ENCODE results near the gene RRAD. TPM values are rescaled to one million over a fixed set of nuclear protein-coding genes. Genes with fewer than 3 reads are reported as not detected.

RRAD gene
- total and polyA plus RNA-seq, 2 of the 4 experiments (the other 2 are of a cell fraction): 1.3 to 2.1 TPM

GRCh38 chr16:66961065-66961744 lies 35.9 kb upstream of the RRAD start, which contains the start of gene CES3 (continued):
- TF ChIP-seq ELK1 (IDR thresholded peaks at IDR 0.05; ENCODE audit: borderline replicate concordance, low read depth, low read length): no peak

GRCh38 chr16:66960270-66960669 lies 34.9 kb upstream of the RRAD start:
- ChIA-PET POLR2A (ENCODE audit: unreplicated experiment) (no interaction called here), CTCF (interaction anchor here (1.0 to 1.5 kb wide), 5 partner anchors 10 to 195 kb away, joined by 3 to 4 read pairs (median 4); no protein-coding TSS in a partner anchor)
- H3K14ac ChIP-seq (replicated peaks; ENCODE audit: low read depth, low read length): no peak overlapping the region
- intact Hi-C loops (cut with micrococcal nuclease) (no loop called here), dilution Hi-C loops (cut with HindIII; ENCODE audit: low sequenced_read_pairs, unreplicated experiment) (no loop called here), in situ Hi-C loops (cut with MboI; ENCODE audit: low sequenced_read_pairs) (loop anchor here (5.0 to 10.0 kb wide), 2 partner anchors 197 to 495 kb away; partner anchors contain the start of genes FBXL8 and TRADD)
- no peaks in the 10 kb centered on the region for H3K4me1 ChIP-seq (ENCODE audit: control insufficient read depth, insufficient read depth, low read length)
- H3K56ac ChIP-seq (ENCODE audit: extremely low read depth, insufficient read depth, low read length): no peak overlapping the region
- no peak overlapping the region for H3K4me3 ChIP-seq (ENCODE audit: insufficient read depth, low read depth, low read length)
- no peak overlapping the region for H2AK5ac ChIP-seq (ENCODE audit: low read depth, low read length)
- no peak overlapping the region for H3K27ac ChIP-seq (ENCODE audit: insufficient read depth, low read length)
- H3K27me3 ChIP-seq (ENCODE audit: control insufficient read depth, insufficient read depth, low read length): peaks cover 28% of the 10 kb centered on the region
- no peak overlapping the region for H3K9ac ChIP-seq (ENCODE audit: low read depth, low read length)
- no peak overlapping the region for H2BK120ac ChIP-seq (ENCODE audit: low read depth, low read length)
- H3K4me2 ChIP-seq (ENCODE audit: low read depth, low read length): no peak overlapping the region
- no peaks in the 10 kb centered on the region for H3K79me1 ChIP-seq (ENCODE audit: low read depth in 1 of 2, low read length in 2 of 2)
- DNase-seq: no peak
- H2AFZ ChIP-seq (replicated peaks; ENCODE audit: low read length, poor library complexity): no peak overlapping the region
- no peaks in the 10 kb centered on the region for H3K9me3 ChIP-seq (ENCODE audit: control insufficient read depth, insufficient read depth, low read length)
- BruUV-seq (replicated peaks): no TSS peak
- H2BK5ac ChIP-seq (ENCODE audit: low read depth, low read length, poor library complexity, severe bottlenecking): no peak overlapping the region
- WGBS, 2 experiments (ENCODE audit: extremely low coverage in 2 of 2, insufficient read length in 1 of 2): 100% methylated on average over 1 of the region's 1 CpG; no CpG with 5 or more reads in 1 of the 2 experiments
- H2AK9ac ChIP-seq (replicated peaks; ENCODE audit: low read depth, low read length, poor library complexity): no peak overlapping the region
- peaks cover 3% of the 10 kb centered on the region; the same call in 1 of the 2 replicates for H3K9me1 ChIP-seq (ENCODE audit: insufficient read depth, low read length)
- H4K8ac ChIP-seq (ENCODE audit: low read depth in 2 of 2, low read length in 2 of 2): no peak overlapping the region
- no peak overlapping the region for H3K18ac ChIP-seq (ENCODE audit: low read depth, low read length)
- no peak overlapping the region for H3K4ac ChIP-seq (ENCODE audit: low read depth, low read length)
- H3K36me3 ChIP-seq (ENCODE audit: control insufficient read depth, insufficient read depth, low read length): no peaks in the 10 kb centered on the region
- no peaks in the 10 kb centered on the region for H4K20me1 ChIP-seq (ENCODE audit: insufficient read depth, low read length)
- no peak overlapping the region for H4K5ac ChIP-seq (ENCODE audit: low read depth, low read length)
- H2BK20ac ChIP-seq (ENCODE audit: low read depth, low read length): no peak overlapping the region
- H2BK15ac ChIP-seq (ENCODE audit: low read depth, low read length): no peak overlapping the region
- no peak overlapping the region for H3K23ac ChIP-seq (ENCODE audit: low read depth, low read length)
- H4K91ac ChIP-seq (ENCODE audit: insufficient read depth, low read depth, low read length): no peak overlapping the region
- ATAC-seq (ENCODE audit: low read depth): no peak
- TF ChIP-seq CHD1 (IDR thresholded peaks at IDR 0.05; ENCODE audit: low read depth, low read length) (no peak), RAD21 (IDR thresholded peaks at IDR 0.05; ENCODE audit: low read length) (no peak), RFX5 (IDR thresholded peaks at IDR 0.05; ENCODE audit: low read depth, low read length) (no peak), MXI1 (IDR thresholded peaks at IDR 0.05; ENCODE audit: borderline replicate concordance, low read depth, low read length) (no peak), USF2 (IDR thresholded peaks at IDR 0.05; ENCODE audit: low read depth, low read length) (no peak), SMC3 (IDR thresholded peaks at IDR 0.05; ENCODE audit: low read depth, low read length) (no peak), MAZ (IDR thresholded peaks at IDR 0.05; ENCODE audit: borderline replicate concordance, low read depth, low read length) (no peak), NFE2L2 (IDR thresholded peaks at IDR 0.05; ENCODE audit: low read depth, low read length) (no peak), MAFK (IDR thresholded peaks at IDR 0.05; ENCODE audit: low read depth, low read length) (no peak), POLR2A (IDR thresholded peaks at IDR 0.05; ENCODE audit: low read depth, low read length) (no peak), BHLHE40 (IDR thresholded peaks at IDR 0.05; ENCODE audit: low read depth, low read length) (no peak), ELK1 (IDR thresholded peaks at IDR 0.05; ENCODE audit: borderline replicate concordance, low read depth, low read length) (no peak), CEBPB (IDR thresholded peaks at IDR 0.05; ENCODE audit: low read depth, low read length) (no peak), FOS (IDR thresholded peaks at IDR 0.05; ENCODE audit: low read depth, low read length) (no peak)

All from IMR-90 (cell line).